Endothelial cell of hepatic sinusoid (primary cell): Measurements from ENCODE around the gene LENEP.

Experiments
- in situ Hi-C: cut with HindIII; loops from 2 replicates; pipeline ENCODE4 v1.10.0; 2017; ENCODE audit warnings: low sequenced_read_pairs

Gene LENEP

DNA sequence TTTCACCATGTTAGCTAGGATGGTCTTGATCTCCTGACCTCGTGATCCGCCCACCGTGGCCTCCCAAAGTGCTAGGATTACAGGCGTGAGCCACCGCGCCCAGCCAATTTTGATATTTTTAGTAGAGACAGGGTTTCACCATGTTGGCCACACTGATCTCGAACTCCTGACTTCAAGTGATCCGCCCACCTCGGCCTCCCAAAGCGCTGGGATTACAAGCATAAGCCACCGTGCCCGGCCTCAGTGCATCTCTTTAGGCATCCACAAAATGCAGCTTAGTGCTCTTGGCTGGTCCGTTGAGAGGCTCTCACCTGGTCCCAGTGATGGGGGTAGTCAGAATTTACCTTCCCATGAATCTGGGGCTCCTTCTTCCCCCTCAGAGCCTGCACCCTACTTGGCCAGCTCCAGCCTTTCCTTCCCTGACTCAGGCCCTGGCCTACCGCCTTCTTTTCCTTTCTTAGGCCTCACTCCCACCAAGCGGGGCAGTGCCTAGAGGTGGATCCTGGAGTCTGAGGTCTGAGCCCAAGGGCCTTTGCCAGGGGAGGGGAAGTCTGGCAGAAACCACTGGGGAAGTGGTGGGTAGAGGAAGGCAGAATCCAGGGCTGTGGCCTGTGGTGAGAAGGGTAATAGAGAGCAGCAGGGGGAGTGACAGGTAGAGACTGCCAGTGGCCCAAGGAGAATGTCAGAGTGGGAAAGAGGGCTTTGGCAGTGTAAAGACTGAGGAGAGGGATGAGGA lies 3.7 kb downstream of the LENEP start:
- in situ Hi-C loops = no loop called here

DNA sequence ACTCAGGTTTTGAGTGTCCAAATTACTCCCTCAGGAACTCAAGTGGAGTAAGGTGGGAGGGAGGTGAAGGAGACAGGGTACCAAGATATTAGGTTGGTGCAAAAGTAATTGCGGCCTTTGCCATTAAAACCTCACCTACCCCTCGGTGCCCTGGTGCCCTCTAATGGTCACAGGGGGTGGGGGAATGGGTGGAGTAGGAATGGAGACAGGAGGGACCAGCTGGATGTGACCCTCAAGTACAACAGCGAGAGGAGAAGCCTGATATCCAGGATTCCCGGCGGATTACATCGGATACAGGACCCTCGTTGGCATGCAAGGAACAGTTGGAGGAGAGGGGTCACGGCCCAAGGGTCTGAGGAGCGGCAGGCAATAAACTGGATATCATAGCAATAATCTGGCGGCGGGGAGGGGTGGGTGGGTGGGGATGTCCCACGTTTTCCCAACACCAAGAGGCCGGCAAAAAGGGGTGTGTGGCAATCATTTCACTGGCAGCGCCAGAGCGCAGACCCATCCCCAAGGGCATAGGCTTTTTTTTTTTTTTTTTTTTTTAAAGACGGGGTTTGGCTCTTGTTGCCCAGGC lies 4.9 kb downstream of the LENEP start:
- in situ Hi-C loops = no loop called here

GRCh38 chr1:154998818-154999570 lies 5.6 kb downstream of the LENEP start:
- in situ Hi-C loops = no loop called here

DNA sequence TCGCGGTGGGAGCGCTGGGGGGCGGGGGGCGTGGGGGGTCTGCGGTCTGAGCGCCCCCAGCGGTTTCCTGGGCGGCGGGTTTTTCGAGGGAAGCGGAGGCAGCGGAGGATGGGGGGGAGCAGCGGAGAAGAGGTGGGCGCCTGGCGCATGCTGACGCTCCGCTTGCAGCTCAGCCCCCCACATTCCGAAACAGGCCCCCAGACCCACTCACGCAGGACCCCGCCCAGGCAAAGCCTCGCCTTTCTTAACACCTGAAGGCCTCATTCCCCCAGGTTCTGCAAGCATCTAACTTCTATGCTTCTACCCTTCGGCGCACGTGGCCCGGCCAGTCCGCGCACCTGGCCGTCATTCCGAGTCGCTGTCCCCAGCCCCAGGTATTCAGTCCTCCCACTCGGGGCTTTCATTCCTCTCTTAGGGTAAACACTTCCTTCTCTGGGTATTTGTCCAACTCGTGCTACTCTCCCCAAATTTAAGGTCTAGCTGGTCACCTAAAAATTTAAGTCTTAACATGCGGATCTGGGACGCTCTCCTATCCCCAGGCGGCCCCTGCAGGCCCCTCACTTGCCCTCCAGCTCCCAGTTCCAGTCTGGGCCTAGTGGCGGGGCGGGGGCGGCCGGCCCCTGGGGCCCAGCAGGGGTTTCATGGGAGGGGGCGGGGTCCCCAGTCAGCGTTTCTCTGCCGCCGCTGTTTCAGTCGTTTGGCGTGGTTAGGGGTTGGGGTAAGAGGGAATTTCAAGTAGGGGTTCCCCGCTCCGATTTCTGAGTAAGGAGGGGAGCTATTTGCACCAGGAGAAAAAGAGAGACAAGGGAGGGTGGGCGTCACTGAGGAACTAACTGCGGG lies 6.4 kb downstream of the LENEP start:
- in situ Hi-C loops = no loop called here

DNA sequence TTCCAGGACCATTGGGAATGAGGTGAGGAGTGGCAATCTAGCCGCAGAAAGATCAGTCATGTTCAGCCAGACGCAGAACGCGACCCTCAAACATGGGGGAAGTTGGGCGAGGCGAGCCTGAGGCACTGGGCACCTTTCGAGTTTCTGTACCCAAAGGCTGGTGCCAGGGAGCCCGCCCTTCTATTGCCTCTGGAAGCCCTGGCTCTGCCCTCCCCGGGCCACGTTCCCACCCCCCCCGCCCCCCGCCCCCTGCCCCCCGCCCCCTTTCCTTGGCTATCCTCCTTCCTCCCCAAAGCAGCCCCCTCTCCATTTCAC lies 7.0 kb downstream of the LENEP start:
- in situ Hi-C loops = no loop called here

DNA sequence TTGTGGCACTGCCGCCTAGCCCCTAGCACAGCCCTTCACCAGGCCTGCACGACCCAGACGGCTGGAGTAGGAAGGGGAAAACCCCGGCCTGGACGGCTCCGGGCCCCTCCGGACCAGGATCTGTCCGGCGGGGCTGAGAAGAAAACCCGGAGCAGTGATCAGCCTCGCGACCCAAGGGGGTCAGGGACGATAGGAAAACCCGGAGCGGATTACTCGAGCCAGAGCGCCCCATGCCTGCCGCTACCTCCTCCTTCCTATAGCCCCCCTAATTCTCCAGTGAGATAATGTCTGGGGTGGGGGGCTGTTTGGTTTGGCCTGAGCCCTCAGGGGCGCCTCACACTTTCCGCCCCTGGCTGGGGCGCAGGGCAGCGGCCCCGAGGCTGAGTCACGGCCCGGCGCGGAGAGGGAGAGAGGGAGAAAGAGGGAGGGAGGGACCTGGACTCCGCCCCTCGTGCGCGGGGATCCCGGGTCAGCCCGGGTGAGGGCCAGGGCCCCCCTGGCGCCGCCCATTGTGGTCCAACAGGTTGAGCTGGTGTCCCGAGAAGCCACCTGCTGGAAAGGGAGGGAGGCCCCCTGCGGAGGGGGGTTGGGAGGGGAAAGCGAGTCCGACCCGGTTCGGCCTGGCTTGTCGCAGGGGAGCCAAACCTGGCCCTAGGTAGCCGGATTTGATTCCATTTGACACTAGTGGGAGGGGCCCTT lies 7.5 kb downstream of the LENEP start:
- in situ Hi-C loops = no loop called here

GRCh38 chr1:155001425-155001674 lies 8.0 kb downstream of the LENEP start:
- in situ Hi-C loops = no loop called here

DNA sequence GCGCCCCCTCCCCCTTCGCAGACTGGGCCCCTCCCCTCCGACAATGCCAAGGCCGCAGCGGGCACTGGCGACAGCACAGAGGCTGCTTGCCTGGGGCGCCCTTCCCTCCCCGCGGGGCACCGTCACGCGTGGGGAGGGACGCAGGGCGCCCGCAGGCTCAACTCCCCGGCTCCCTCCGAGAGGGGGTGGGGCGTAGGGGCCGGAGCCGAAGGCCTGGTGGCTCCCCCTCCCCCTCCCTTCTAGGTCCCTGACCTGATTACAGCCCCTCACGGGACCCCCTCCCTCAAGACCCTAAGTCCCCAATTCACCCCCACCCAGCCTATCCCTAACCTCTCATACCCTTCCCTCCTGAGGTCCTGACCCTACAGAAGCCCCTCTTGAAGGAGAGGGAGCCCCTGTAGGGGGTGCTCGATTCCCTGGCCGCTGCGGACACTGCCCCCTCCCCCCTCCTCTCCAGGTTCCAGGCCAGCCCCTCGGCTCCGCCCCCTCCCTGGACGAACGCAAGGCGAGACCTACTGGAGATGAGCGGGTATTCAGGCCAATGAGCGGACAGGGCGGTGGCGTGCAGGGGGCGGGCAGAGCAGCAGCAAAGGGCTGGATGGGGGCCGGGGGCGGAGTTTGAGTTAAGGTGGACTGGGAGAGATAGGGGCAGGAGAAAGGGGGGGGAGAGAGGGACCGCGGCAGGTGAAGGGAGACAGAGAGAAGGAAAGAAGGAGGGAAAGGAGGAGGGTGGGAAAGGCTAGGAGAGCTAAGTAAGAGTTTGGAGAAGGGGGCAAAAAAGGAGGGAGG lies 8.5 kb downstream of the LENEP start:
- in situ Hi-C loops = no loop called here

- in situ Hi-C loops = no loop called here
Observed at GRCh38 chr1:155002464-155003226, 9.3 kb downstream of the LENEP start, which contains the start of gene ZBTB7B. Gene ZBTB7B (plus strand): TSS chr1:155002802. CDS start chr1:155014661, 11,859 bp downstream.

- in situ Hi-C loops = no loop called here
Observed at GRCh38 chr1:155003227-155003765, 9.9 kb downstream of the LENEP start.

DNA sequence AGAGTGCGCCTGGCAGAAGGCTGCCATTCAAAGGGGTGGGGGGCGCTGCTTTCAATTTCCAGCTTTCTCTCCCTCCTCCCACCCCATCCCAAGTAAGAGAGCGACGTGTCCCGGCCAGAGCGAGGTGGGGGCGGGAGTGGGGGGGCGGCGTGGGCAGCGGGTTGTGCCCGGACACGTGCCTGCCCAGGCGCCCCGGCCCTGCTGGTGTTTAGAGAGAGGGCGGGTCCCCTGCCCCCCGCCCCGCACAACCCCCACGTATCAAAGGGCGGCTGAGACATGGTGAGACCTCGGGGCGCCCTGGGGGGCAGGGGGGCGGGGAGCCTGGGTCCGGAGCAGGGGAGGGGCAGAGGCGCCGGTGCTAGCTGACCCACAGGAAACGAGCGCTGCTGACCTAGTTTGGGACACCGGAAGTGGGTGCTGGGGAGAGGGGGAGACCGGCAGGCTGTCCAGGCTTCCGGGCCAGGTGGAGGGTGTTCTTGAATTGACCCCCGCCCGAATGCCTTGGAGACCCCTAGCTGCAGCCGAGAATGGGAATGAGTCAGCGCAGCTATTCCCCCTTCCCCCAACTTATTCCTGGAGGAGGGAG lies 10.5 kb downstream of the LENEP start:
- in situ Hi-C loops = no loop called here

DNA sequence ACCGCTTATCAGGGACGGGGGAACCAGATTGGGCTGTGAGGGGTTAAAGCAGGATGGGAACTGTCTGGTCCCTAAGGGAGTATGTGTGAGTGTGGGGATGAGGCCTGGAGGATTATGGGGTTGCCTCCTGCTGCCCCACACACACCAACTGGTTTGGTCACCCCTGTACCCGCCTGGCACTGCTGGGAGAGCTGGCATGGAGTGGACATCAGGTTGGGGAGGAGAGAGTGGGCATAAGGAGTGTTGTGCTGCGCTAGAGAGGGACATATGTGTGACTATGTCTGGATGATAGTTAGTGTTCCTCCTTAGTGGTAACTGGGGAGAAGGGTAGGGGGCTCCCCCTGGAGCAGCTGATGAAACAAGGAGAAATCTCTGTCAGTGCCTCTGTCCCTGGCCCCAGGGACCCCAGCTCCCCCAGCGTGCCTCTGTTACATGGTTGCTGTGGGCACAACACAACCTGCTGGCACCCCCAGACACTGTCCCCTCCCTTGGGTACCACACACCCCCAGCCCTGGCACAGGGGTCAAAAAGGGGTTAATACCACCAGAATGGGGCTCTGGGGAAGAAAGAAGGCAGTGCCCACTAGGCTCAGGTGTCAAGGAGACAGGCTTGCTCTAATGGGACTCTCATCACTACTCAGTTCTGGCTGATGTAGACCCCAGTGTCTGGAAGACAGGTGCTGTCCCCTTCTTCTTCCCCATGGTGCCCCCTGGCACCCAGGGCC lies 11.1 kb downstream of the LENEP start:
- in situ Hi-C loops = no loop called here

DNA sequence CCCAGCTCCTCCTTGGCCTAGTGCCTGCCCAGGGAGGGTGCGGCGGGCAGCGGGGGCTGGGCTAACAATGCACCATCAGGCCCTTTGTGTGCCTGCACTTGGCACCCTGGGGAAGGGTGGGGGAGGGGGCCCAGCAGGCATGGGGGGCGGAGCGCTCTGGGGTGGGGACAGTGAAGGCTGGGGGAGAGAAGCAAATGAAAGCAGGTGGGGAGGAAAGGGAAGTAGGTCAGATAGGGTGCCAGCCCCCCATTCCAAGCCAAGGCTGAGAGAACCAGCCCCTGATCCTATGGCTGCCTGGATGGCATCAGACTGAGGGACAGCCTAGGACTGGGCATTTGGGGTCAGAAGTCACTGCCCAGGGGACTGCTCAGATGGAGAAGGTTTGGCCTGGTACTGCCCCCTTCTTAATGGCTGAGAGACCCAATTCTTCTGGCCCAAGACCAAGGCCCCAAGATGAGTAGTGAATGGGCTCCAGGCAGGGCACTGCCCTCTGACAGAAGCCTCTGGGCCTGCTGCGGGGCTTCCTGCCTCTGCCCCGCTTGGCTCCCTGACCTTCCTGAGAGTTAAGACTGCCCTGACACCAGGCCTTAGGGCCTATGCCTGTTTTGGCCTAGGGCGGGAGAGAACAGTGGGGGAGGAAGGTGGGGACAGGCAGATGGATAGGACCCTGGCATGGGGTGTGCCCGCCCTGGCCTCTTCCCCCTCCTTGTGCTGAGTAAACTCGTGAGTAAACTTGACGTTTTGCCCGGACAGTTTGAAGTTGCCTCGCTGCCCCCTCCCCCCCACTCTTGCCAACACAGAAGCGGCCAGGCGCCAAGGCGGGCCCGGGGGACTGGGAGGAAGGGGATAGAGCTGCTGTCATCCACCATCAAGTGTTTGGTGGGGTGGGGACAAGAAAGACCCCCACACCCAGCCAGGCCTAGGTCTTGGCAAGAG lies 12.0 kb downstream of the LENEP start:
- in situ Hi-C loops = no loop called here

GRCh38 chr1:155006601-155007101 lies 13.3 kb downstream of the LENEP start:
- in situ Hi-C loops = no loop called here

- in situ Hi-C loops = no loop called here
Observed at GRCh38 chr1:155007251-155007828, 14.0 kb downstream of the LENEP start.
